Measurements from ENCODE around the gene SS18L1. TPM values are rescaled to one million over a fixed set of nuclear protein-coding genes. Genes with fewer than 3 reads are reported as not detected.

The SS18L1 gene
- total RNA-seq, 4 donors from 2014 or later, result 14.7 to 23.2 (median 22.1) TPM

DNA sequence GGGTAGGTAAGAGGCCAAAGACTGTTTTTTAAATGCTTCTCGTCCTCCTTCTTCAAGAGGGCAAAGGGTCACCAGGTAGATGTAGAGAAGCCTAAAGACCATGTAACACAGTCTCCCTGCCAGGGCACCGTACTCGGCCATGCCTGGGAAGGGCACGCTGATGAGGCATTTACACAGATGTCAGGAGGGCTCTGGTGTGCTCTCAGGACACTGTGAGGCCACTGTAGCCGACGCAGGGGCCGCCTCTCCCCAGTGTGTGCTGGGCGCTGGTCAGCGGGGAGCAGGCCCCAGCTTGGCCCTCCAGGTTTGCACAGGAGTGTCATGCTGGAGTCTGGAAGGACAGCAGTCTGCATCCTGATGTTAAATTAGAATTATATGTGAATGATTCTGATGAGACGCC lies 32.1 kb downstream of the SS18L1 start:
- intact Hi-C loops (cut with DNase I; ENCODE audit: low total_unique reads), result no loop called here
- in situ Hi-C loops (cut with MboI; ENCODE audit: low pct_ligation_motif_present in 1 of 4, low pct_unique_long_range_greater_than_20kb in 1 of 4, low sequenced_read_pairs in 3 of 4), result no loop called here
- Histone ChIP-seq H3K27me3 (no peaks in the 10 kb centered on the region), H3K9me3 (no peaks in the 10 kb centered on the region), H3K4me3 (no peak overlapping the region), H3K36me3 (peaks cover 0 to 4% (median 0%) of the 10 kb centered on the region in 4 donors), H3K27ac (no peak overlapping the region), H3K4me1 (no peaks in the 10 kb centered on the region)
- TF ChIP-seq POLR2A (IDR thresholded peaks at IDR 0.05) (no peak), POLR2AphosphoS5 (IDR thresholded peaks at IDR 0.05) (no peak), EP300 (IDR thresholded peaks at IDR 0.05; ENCODE audit: low read depth) (no peak)
- TF ChIP-seq, protein P1, sequence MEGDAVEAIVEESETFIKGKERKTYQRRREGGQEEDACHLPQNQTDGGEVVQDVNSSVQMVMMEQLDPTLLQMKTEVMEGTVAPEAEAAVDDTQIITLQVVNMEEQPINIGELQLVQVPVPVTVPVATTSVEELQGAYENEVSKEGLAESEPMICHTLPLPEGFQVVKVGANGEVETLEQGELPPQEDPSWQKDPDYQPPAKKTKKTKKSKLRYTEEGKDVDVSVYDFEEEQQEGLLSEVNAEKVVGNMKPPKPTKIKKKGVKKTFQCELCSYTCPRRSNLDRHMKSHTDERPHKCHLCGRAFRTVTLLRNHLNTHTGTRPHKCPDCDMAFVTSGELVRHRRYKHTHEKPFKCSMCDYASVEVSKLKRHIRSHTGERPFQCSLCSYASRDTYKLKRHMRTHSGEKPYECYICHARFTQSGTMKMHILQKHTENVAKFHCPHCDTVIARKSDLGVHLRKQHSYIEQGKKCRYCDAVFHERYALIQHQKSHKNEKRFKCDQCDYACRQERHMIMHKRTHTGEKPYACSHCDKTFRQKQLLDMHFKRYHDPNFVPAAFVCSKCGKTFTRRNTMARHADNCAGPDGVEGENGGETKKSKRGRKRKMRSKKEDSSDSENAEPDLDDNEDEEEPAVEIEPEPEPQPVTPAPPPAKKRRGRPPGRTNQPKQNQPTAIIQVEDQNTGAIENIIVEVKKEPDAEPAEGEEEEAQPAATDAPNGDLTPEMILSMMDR (IDR thresholded peaks at IDR 0.05), result no peak
- DNase-seq, result no peak
- 94 to 100% methylated on average over 1 to 10 of the region's 10 CpGs for WGBS, 2 donors (ENCODE audit: low coverage in 1 of 2)

DNA sequence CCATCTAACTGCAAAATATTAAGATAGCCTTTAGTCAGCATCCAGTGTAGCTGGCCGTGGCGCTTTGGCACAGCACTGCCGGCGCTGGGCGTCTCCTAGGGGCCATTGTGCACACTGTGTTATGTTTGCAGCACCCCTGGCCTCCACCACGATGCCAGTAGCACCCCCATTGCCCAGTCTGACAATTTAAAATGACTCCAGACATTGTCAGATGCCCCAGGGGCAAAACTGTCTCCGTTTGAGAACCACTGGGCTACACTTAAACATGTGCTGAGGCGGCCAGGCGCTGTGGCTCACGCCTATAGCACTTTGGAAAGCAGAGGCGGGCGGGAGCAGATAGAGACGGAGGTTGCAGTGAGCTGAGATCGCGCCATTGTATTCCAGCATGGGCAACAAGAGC lies 33.3 kb downstream of the SS18L1 start:
- DNase-seq, result no peak
- intact Hi-C loops (cut with DNase I; ENCODE audit: low total_unique reads), result no loop called here
- H3K36me3 ChIP-seq, result peaks cover 0 to 4% (median 0%) of the 10 kb centered on the region in 4 donors

DNA sequence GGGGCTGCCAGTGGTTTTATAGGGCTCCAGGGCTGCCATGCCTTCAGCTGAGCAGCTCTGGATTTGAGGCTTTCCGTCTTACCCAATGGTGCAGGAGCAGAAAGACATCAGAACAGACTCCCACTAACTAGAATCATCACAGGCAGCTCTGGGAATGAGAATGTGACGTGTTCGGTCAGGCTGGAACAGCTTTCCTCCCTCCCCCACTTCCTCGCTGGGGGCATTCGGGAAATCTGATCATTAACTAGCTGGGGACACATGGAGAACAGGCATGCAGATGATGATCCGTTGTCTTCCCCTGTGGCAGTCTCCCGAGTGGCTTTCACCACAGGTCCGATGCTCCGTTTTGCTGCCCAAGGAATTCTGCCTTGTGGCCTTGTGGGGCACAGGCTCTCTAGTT lies 33.7 kb downstream of the SS18L1 start:
- H3K27me3 ChIP-seq, result no peaks in the 10 kb centered on the region
- in situ Hi-C loops (cut with MboI; ENCODE audit: low pct_ligation_motif_present in 1 of 4, low pct_unique_long_range_greater_than_20kb in 1 of 4, low sequenced_read_pairs in 3 of 4), result no loop called here

More for the DNA sequence above, 33.3 kb downstream of the SS18L1 start:
- Histone ChIP-seq H3K27me3 (no peaks in the 10 kb centered on the region), H3K4me1 (peaks cover 0 to 2% (median under 1%) of the 10 kb centered on the region in 4 donors), H3K4me3 (no peak overlapping the region), H3K27ac (no peak overlapping the region), H3K9me3 (no peaks in the 10 kb centered on the region)
- 95% methylated on average over 15 of the region's 15 CpGs; no CpG with 5 or more reads in 1 of the 2 donors for WGBS, 2 donors (ENCODE audit: low coverage in 1 of 2)
- TF ChIP-seq EP300 (IDR thresholded peaks at IDR 0.05; ENCODE audit: low read depth) (no peak), POLR2A (IDR thresholded peaks at IDR 0.05) (no peak), POLR2AphosphoS5 (IDR thresholded peaks at IDR 0.05) (no peak)
- in situ Hi-C loops (cut with MboI; ENCODE audit: low pct_ligation_motif_present in 1 of 4, low pct_unique_long_range_greater_than_20kb in 1 of 4, low sequenced_read_pairs in 3 of 4), result no loop called here

DNA sequence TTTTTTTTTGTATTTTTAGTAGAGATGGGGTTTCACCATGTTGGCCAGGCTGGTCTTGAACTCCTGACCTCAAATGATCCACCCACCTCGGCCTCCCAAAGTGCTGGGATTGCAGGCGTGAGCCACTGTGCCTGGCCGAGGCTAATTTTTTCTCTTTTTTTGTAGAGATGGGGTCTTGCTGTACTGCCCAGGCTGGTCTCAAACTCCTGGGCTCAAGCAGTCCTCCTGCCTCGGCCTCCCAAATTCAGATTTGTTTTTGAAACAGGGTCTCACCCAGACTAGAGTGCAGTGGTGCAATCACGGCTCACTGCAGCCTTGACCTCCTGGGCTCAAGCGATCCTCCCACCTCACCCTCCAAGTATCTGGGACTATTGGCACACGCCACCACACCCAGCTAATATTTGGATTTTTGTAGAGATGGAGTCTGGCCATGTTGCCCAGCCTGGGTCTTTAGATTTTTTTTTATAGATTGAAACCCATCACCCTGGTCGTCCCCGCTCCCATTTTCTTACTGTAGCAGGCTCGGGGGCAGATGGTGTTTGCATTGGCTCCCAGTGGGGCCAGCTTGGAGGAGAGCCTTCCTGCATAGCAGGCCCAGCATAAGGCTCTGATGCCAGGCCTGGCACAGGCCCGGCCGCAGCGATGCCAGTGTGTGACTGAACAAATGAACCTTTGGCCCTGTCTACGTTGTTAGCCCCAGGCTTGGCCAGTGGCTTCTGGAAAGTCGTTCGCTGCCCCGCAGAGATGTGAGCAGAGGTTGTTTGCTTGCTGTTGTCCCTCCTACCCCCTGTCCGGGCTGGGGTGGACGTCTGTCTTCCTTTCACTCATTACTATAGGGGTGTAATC lies 35.0 kb downstream of the SS18L1 start:
- H3K4me3 ChIP-seq, result no peak overlapping the region
- no peaks in the 10 kb centered on the region for H3K27me3 ChIP-seq
- no peaks in the 10 kb centered on the region for H3K9me3 ChIP-seq
- WGBS, 2 donors (ENCODE audit: low coverage in 1 of 2), result 80 to 92% methylated on average over 1 to 15 of the region's 19 CpGs
- intact Hi-C loops (cut with DNase I; ENCODE audit: low total_unique reads), result no loop called here
- no peak for DNase-seq
- no peak overlapping the region for H3K27ac ChIP-seq
- peaks cover 0 to 4% (median 0%) of the 10 kb centered on the region in 4 donors for H3K36me3 ChIP-seq
- TF ChIP-seq EP300 (IDR thresholded peaks at IDR 0.05; ENCODE audit: low read depth) (no peak), POLR2AphosphoS5 (IDR thresholded peaks at IDR 0.05) (no peak), POLR2A (IDR thresholded peaks at IDR 0.05) (no peak)
- TF ChIP-seq, protein P1 (IDR thresholded peaks at IDR 0.05), result no peak
- in situ Hi-C loops (cut with MboI; ENCODE audit: low pct_ligation_motif_present in 1 of 4, low pct_unique_long_range_greater_than_20kb in 1 of 4, low sequenced_read_pairs in 3 of 4), result no loop called here
- H3K4me1 ChIP-seq, result peaks cover 0 to 10% (median 7%) of the 10 kb centered on the region in 4 donors

More for the DNA sequence above, 33.7 kb downstream of the SS18L1 start:
- Histone ChIP-seq H3K27ac (no peak overlapping the region), H3K4me1 (peaks cover 0 to 6% (median 5%) of the 10 kb centered on the region in 4 donors), H3K4me3 (no peak overlapping the region), H3K36me3 (peaks cover 0 to 4% (median 0%) of the 10 kb centered on the region in 4 donors), H3K9me3 (no peaks in the 10 kb centered on the region)
- intact Hi-C loops (cut with DNase I; ENCODE audit: low total_unique reads), result no loop called here
- no peak for DNase-seq
- TF ChIP-seq, protein P1 (IDR thresholded peaks at IDR 0.05), result no peak
- TF ChIP-seq POLR2AphosphoS5 (IDR thresholded peaks at IDR 0.05) (no peak), EP300 (IDR thresholded peaks at IDR 0.05; ENCODE audit: low read depth) (no peak), POLR2A (IDR thresholded peaks at IDR 0.05) (no peak)
- 91 to 94% methylated on average over 7 to 9 of the region's 9 CpGs for WGBS, 2 donors (ENCODE audit: low coverage in 1 of 2)
